GM18520 (cell line): ENCODE results near the gene GPATCH1.
"Not testable (repeated sequence)": the region's sequence is repeated elsewhere in the genome, so short reads cannot be mapped to it uniquely, and the experiment has no call there.

Experiments
- ATAC-seq: cut with Tn5 transposase; IDR thresholded peaks from one replicate; pipeline ENCODE4 v1.9.1; 2021; ENCODE audit not compliant: unreplicated experiment

Gene GPATCH1

GRCh38 chr19:33080761-33081681, at the start of gene GPATCH1:
Gene GPATCH1 (plus strand): TSS chr19:33081181. CDS start chr19:33081194, 13 bp downstream.
- ATAC-seq: peak; percentile 72

GRCh38 chr19:33032218-33032781, 48.7 kb upstream of the GPATCH1 start:
- no peak for ATAC-seq

- no peak for ATAC-seq
Observed at GRCh38 chr19:33035461-33035860, 45.5 kb upstream of the GPATCH1 start.

GRCh38 chr19:33036370-33037167, 44.4 kb upstream of the GPATCH1 start:
- ATAC-seq: not testable (repeated sequence)

GRCh38 chr19:33037168-33038025, 43.6 kb upstream of the GPATCH1 start:
- ATAC-seq: not testable (repeated sequence)

- no peak for ATAC-seq
Observed at GRCh38 chr19:33039108-33039599, 41.8 kb upstream of the GPATCH1 start.

- no peak for ATAC-seq
Observed at GRCh38 chr19:33039815-33040214, 41.2 kb upstream of the GPATCH1 start.

GRCh38 chr19:33040994-33041827, 39.8 kb upstream of the GPATCH1 start:
- no peak for ATAC-seq

GRCh38 chr19:33041828-33042160, 39.2 kb upstream of the GPATCH1 start:
- ATAC-seq: not testable (repeated sequence)

GRCh38 chr19:33047422-33047821, 33.6 kb upstream of the GPATCH1 start:
- no peak for ATAC-seq

- no peak for ATAC-seq
Observed at GRCh38 chr19:33048806-33049676, 31.9 kb upstream of the GPATCH1 start.

- ATAC-seq: no peak
Observed at GRCh38 chr19:33050110-33050509, 30.9 kb upstream of the GPATCH1 start.

GRCh38 chr19:33052352-33052972, 28.5 kb upstream of the GPATCH1 start:
- no peak for ATAC-seq

GRCh38 chr19:33054623-33055022, 26.4 kb upstream of the GPATCH1 start:
- ATAC-seq: no peak

- ATAC-seq: no peak
Observed at GRCh38 chr19:33055718-33056117, 25.3 kb upstream of the GPATCH1 start.

GRCh38 chr19:33060586-33060985, 20.4 kb upstream of the GPATCH1 start:
- ATAC-seq: no peak

GRCh38 chr19:33062902-33063301, 18.1 kb upstream of the GPATCH1 start:
- ATAC-seq: no peak

- no peak for ATAC-seq
Observed at GRCh38 chr19:33063356-33063752, 17.6 kb upstream of the GPATCH1 start.
